ENCODE measurements around the gene CEP131. TPM values are rescaled to one million over a fixed set of nuclear protein-coding genes. Genes with fewer than 3 reads are reported as not detected.

The CEP131 gene
- total and polyA plus RNA-seq, 2 of the 8 experiments (the other 6 are each of a cell fraction or from before 2014, with no cell fraction given), result 5.9 to 23.2 TPM

GRCh38 chr17:81235822-81236740 is 13.3 kb upstream of the CEP131 start:
- WGBS, 2 experiments (ENCODE audit: extremely low coverage in 1 of 2, insufficient coverage in 1 of 2, insufficient read length in 1 of 2, insufficient replicate concordance in 2 of 2, low coverage in 1 of 2, low lambda C conversion rate in 2 of 2, missing lambda C conversion rate in 1 of 2), result 94% methylated on average over 23 of the region's 32 CpGs; no CpG with 5 or more reads in 1 of the 2 experiments
- Histone ChIP-seq H2BK5ac (ENCODE audit: low read depth, low read length) (no peak overlapping the region), H3K14ac (ENCODE audit: insufficient read length) (no peak overlapping the region), H3K79me1 (ENCODE audit: low read depth, low read length) (peaks cover 9% of the 10 kb centered on the region), H3K4me3 (ENCODE audit: extremely low read depth in 1 of 4, insufficient read depth in 2 of 4, low read depth in 3 of 4, low read length in 4 of 4) (no peak overlapping the region), H3K4me1 (replicated peaks in 1 of 4; ENCODE audit: control insufficient read depth in 3 of 4, insufficient read depth in 4 of 4, low read length in 3 of 4) (peaks cover 0 to 12% (median 6%) of the 10 kb centered on the region in 4 experiments; a peak in 5 of 7 replicates), H3K9me3 (ENCODE audit: insufficient read depth in 2 of 2, low read depth in 1 of 2, low read length in 1 of 2) (no peaks in the 10 kb centered on the region; a peak in 1 of 4 replicates), H3K4ac (replicated peaks; ENCODE audit: insufficient read length, low read depth, low read length) (no peak overlapping the region), H2AK5ac (ENCODE audit: low read depth, low read length) (no peak overlapping the region), H3K56ac (replicated peaks; ENCODE audit: insufficient read length, low read depth, low read length) (no peak overlapping the region), H4K91ac (replicated peaks; ENCODE audit: insufficient read length, low read length) (no peak overlapping the region), H3K79me2 (ENCODE audit: control insufficient read depth in 1 of 2, insufficient read depth in 2 of 2, low read length in 2 of 2) (peaks cover 0 to 23% of the 10 kb centered on the region in 2 experiments; a peak in 2 of 4 replicates), H3K18ac (ENCODE audit: extremely low read depth, low read length) (no peak overlapping the region), H4K8ac (ENCODE audit: extremely low read depth, insufficient read depth, low read length) (no peak overlapping the region), H2AFZ (ENCODE audit: low read length) (no peak overlapping the region), H3K23me2 (ENCODE audit: low read depth, low read length) (peaks cover 8% of the 10 kb centered on the region; the same call in 1 of the 2 replicates), H3K27ac (ENCODE audit: low read depth, low read length) (no peak overlapping the region), H2BK20ac (ENCODE audit: low read length) (no peak overlapping the region), H4K20me1 (replicated peaks in 1 of 2; ENCODE audit: control insufficient read depth in 1 of 2, insufficient read depth in 2 of 2, low read length in 2 of 2) (peaks cover 6 to 15% of the 10 kb centered on the region in 2 experiments), H3K27me3 (replicated peaks in 1 of 4; ENCODE audit: control insufficient read depth in 3 of 4, extremely low read depth in 1 of 4, insufficient read depth in 3 of 4, low read length in 3 of 4) (no peaks in the 10 kb centered on the region), H3K9ac (replicated peaks in 1 of 4; ENCODE audit: extremely low read depth in 1 of 4, low read depth in 3 of 4, low read length in 3 of 4) (no peak overlapping the region), H2BK15ac (ENCODE audit: low read length) (no peak overlapping the region), H3K23ac (ENCODE audit: insufficient read length) (no peak overlapping the region), H2BK120ac (replicated peaks; ENCODE audit: low read depth, low read length) (no peak overlapping the region), H3K36me3 (ENCODE audit: control insufficient read depth in 2 of 4, insufficient read depth in 4 of 4, low read length in 3 of 4) (peaks cover 0 to 9% (median under 1%) of the 10 kb centered on the region in 4 experiments; a peak in 4 of 8 replicates), H2BK12ac (ENCODE audit: low read depth, low read length) (no peak overlapping the region), H4K5ac (ENCODE audit: insufficient read length, low read depth, low read length) (no peak overlapping the region), H3K4me2 (ENCODE audit: insufficient read depth in 1 of 2, low read depth in 2 of 2, low read length in 2 of 2) (no peak overlapping the region)
- DNase-seq (ENCODE audit: low read depth in 1 of 2, low spot score in 2 of 2) (no peak), FAIRE-seq (no peak)
- POLR2A ChIA-PET (ENCODE audit: partially characterized antibody), result interaction anchor here (0.9 to 1.1 kb wide), 3 partner anchors 11 to 15 kb away, joined by 3 read pairs; partner anchors contain the start of gene CEP131
- CTCF ChIA-PET (ENCODE audit: partially characterized antibody), result interaction anchor here (0.8 to 1.2 kb wide), 4 partner anchors 8 to 106 kb away, joined by 3 read pairs; no protein-coding TSS in a partner anchor

Measured in H1 (cell line).